ENCODE results near the gene USP9Y.
A peak's percentile ranks its signal among the peaks of the same experiment; 100 is the strongest.

USP9Y gene

DNA sequence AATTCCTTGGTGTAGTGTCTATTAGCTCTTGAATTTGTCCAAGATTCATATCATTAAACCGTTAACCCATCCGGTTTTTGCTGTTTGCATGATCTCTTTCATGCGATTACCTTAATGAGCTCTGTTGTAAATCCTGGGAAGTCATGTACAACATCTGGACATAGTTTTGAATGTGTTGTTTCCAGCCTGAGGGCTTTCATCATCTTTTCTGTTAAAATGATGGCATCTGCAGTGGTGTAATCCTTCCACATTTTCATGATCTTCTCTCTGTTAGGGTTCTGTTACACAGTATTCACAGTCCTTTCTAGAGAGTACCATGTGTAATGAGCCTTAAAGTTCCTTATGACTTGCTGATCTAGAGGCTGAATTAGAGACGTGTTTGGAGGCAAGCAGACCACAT, 64.9 kb downstream of the USP9Y start:
- no peak for DNase-seq

DNA sequence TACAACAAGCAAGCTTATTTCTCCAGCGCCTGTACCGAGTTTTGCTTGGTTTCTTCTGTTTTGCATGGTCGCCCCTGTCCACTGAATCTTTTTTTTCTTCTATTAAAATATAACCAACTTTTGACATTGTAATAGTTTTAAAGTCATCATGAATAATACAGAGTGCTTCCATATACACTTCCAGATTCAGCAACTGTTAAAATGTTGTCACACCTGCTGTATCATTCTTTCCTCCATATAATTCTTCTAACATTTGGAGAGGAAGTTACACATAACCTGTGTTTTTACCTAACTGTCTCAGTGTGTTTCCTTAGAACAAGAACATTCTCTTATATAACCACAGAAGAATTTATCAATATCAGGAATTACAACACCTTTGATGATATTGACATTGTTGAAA, 83.5 kb downstream of the USP9Y start:
- no peak for DNase-seq

DNA sequence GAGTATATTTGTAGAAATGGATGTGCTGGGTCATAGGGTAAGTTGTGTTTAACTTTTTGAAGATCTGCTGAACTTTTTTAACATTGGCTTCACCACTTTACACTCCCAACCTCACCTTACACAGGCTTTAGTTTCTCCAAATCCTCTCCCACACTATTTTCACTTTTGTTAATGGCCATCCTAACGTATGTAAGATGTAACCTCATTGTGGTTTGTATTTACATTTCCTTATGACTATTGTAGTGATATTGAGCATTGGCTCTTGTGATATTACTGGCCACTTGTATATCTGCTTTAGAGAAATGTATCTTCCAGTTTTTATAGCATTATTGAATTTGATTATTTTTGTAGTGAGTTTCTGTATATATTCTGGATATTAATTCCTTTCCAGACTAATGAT, 93.0 kb downstream of the USP9Y start:
- DNase-seq = no peak

DNA sequence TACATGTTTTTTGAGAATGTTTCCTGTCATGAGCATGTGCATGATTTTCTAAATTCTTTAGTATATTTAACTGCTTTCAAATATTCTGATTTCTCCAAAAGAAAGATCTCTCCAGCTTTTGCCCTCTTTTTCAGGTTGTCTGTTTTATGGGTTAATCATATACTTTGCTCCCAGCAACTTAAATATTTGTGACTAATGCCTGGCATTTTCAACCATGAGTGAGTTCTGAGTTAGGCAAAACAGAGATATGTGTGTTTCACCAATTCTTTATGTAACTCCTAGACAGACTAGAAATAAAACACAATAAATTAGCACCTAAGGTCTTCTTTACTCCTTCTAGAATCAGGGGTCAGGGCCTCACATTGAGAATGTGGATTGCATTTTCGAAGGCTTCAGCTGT, 107.0 kb downstream of the USP9Y start:
- no peak for DNase-seq

DNA sequence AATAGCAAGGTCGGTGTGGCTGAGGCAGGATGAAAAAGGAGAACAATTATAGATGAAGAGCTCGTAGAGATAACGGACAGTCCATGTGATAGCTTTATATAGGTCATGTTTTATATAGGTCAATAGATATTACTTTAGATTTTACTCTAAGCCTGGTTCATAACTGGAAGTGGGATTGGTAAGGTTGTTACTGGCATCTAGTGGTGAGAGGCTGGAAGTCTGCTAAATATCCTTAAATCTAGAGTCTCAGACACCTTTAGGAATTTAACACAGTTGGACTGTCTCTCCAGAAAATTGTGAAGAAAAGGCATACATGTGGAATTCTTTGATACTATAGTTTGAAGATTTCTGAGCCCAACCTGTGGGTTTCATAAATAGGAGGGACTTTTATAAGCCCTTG, 108.0 kb downstream of the USP9Y start:
- no peak for DNase-seq

DNA sequence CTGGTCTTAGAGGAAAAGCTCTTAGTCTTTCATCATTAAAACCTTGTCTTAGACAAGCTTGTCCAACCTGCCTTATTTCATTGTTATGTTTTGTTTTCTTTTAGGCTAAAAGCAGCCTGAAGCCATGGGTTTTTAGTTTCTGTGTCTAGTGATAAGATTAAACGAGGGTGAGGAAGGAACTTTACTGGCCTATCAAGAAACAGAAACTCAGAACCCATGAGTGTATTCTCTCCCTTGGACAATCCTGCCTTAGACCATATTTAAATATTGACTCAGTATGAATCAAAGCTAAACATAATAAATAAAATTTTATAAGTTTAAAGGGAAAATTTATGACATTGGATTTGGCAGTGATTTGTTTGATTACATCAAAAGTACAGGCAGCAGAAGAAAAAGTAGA, 122.4 kb downstream of the USP9Y start:
- DNase-seq = no peak

DNA sequence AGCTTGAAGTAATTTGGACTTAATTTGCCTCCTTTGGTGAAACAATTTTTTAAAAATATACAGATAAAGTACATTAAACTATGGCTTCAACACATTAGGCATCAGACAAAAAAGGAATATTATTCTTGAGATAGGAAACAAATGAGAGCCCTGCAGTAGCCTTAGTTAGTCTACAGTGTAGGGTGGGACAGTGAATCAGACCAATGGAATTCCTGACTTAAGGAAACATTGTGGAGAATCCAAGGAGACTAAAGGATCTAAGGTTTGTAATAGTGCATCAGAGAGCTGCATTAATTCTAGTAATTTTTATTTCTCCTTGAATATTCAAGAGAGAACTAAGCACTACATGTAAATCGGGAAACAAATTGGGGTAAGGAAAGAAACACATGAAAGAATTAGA, 125.8 kb downstream of the USP9Y start:
- no peak for DNase-seq

DNA sequence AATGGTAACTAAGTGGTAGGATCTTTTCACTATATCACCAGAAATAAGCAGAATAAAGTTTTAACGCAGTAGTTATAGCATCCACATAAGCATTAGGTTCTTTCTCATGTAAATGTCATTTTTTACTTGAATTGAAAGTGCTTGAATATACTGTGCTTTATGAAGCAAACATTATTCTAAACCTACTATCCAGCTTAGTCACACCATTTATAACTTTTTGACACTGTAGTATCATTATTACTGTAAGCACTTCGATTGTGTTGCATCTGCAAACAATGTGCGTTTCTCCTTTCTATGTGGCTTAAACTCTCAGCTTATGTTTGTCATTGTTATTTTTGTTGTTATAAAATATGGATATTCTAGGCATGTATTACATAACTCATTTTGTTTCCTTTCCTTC, 132.3 kb downstream of the USP9Y start:
- DNase-seq = no peak

DNA sequence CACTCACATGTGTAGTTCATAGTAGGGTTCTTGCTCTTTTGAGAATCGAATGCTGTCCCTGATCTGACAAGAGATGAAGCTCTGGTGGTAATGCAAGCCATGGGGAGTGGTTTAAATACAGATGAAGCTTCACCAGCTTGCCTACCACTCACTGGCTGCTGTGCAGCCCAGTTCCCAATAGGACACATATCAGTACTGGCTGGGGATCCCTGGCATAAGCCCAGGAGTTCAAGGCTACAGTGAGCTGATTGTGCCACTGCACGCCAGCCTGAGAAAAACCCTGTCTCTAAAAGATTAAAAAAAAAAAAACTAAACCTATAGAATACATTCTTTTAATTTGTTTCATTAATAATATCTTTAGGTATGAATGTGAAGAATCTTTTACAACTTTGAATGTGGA, 136.5 kb downstream of the USP9Y start:
- DNase-seq = no peak

DNA sequence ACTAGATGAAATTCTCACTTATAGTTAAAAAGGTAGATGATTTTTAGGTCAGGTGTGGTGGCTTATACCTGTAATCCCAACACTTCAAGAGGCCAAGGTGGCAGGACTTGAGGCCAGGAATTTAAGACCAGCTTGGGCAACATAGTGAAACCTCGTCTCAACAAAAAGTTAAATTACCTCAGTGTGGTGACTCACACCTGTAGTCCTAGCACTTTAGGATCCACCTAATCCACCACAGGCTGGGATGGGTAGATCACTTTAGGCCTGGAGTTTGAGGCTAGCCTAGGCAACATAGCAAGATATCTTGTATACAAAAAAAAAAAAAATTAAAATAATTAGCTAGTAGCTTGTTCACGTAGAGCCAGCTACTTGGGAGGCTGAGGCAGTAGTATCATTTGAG, 140.3 kb downstream of the USP9Y start:
- DNase-seq = no peak

DNA sequence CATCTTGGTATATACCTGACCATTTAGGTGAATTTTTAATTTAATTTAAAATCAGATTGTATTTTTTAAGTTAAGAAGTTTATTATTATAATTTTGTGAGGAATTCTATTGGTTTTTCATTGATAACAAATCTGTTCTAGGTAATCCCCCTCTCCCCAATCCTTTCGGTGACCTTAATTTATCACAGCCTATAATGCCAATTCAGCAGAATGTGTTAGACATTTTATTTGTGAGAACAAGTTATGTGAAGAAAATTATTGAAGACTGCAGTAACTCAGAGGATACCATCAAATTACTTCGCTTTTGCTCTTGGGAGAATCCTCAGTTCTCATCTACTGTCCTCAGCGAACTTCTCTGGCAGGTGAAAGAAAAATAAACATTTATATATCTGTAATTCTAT, 145.8 kb downstream of the USP9Y start:
- DNase-seq = no peak

DNA sequence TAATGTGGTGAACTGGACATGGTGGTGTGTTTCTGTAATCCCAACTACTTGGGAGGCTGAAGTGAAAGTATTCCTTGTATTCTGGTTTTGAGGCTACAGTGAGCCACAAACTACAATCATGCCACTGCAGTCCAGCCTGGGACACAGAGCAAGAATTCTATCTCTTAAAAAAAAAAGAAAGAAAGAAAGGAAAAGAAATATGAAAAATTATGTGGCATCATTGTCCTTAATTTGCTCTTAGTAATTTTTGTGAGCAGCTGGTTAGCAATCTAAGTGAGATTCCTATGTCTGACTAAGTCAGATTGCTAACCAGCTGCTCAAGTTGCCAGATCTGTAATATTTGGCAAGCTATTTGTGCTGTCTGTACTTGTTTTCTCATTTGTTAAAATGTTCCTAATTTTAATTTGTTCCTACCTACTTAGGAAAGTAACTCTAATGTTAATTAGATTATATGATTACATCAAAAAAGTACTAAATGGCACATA, 154.8 kb downstream of the USP9Y start:
- no peak for DNase-seq

DNA sequence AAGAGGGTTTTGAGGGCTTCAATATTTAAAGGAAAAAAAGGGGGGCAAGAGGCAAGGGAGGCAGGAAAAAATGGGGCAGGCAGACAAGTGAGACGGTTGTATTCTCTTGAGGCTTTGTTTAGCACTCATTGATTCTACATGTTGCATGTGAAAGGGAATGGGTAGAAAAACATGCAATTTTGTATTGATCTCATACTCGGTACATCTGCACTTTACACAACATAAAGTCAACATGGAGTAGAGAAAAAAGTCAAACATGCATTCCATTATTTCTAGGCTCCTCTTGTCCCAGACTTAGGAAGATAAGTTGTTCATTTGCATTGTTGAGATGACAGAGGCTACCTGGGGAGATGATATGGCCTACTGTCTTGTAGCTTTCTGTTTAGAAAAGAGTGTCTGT, 166.9 kb downstream of the USP9Y start:
- no peak for DNase-seq

DNA sequence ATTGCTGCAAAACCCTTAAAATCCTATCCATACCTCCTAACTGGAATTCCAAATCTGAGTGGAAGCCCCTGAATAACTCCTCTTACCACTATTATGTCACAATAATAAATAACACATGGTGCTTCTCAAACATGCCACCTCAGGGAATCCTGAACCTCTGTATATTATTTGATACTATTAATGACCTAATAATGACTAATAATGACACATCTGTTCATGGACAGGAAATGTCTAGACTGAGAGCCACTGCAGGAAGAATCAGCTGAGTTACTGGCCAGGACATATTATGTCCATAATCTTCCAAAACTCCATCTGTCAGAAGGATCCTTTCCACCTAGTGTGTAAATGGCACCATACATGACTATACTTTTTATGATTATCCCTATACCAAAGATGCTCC, 195.9 kb downstream of the USP9Y start:
- no peak for DNase-seq

DNA sequence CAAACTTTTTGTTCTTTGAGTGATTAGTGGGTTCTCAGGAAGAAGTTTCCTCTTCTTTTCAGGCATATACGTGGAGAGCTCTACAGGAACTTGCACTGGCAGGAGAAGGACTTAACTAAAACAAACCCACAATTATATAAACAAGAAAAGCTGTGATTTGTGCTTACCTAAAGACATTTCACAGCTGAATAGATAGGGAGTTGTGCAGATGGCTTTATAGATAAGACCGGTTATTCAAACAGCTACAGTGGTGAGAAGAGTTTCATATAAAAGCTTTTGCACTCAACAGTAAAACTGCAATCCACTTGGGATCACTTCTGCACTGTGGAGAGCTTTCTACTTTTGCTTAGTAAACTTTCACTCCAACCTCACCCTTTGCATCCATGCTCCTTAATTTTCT, 197.6 kb downstream of the USP9Y start:
- DNase-seq = no peak

DNA sequence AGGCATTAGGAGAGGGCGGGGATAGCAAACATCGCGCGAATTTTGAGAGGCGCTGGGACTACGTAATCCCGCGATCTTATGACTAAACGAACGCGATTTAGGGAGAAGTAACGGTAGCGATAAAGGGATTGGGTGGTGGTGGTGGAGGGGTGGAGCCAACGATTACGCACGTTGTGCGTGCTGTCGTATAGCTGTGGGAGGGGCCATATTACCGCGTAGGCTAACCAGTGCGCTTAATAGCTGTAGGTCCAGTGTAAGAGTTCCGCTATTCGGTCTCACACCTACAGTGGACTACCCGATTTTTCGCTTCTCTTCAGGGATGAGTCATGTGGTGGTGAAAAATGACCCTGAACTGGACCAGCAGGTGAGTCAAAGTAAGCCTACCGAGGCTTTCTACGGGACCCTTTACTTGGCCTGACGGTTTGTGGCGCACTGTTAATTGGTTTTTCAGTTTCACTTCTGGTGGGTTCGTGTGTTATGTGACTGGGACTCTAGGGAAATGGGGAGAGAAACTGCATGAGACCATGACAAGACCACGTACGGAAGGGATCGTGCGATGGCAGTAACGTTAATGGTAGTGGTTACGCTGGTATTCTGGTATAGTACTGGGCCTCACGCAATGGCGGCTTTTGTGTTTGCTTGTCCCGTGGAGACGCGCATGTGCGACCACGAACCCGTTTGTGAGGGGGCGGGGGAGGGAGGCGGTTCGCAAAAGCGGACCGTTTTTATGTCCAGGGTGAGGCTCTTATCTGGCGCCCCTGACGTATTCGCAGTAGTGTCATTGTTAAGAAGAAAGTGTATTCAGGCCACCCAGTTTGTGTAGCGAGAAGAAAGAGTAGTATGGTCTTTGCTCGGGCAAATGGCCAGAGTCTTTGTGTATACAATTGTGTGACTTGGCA, 203.8 kb downstream of the USP9Y start, which contains the start of gene DDX3Y:
Gene DDX3Y, plus strand, starts transcription at position 251 of the 899 bp plus-strand sequence. Its CDS starts 69 bp downstream, at position 320.
- DNase-seq = peak; percentile 75 to 81

DNA sequence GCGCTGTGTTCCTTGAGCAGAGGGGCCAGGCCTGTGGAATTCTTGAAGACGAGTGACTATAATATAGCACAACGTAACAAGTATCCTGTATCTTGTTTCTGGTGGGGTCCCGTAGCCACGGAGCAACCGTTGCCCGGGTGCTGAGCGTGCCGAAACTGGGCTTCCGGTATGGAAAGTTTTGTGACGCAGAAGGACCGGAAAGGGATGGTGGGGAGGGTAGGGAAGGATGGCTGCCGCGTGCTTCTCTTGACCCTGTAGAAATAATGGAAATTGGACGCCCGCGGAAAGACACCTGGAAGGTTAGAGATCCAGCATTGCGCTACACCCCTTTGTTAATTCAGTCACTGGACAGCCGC, 204.5 kb downstream of the USP9Y start:
- DNase-seq = peak; percentile 60 to 61

DNA sequence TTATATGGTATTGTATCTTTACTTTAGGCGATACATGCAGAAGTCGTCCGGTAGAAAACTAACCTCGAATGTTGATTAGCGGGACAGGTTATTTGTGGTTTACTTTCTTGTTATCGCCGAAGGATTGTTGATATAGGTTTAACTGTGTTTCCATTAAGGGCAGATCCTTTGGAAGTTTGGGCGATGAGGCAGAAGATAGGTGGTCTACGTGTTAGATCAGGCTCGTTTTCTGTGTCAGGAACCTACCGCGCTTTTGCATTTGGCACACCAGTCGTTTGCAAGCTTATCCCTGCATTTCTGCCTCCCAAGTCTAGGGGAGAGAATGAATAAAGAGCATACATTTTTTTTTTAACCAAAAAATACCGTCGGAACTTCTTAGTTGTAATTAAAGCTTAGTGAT, 204.9 kb downstream of the USP9Y start:
- DNase-seq = no peak

Data from activated CD4-positive, alpha-beta T cell treated with anti-CD3 and anti-CD28 coated beads, Interleukin-2, amount 50 U/mL, for 4 hours (primary cell).